Kidney capillary endothelial cell (primary cell): Measurements from ENCODE around the gene PLCB1.

Source experiments
- DNase-seq: peaks from one replicate; pipeline ENCODE4 v3.0.0-alpha.2; 2018; ENCODE audit warnings: low spot score

PLCB1 gene

GRCh38 chr20:8129211-8129976, 2.7 kb upstream of the PLCB1 start:
- DNase-seq: no peak

DNA sequence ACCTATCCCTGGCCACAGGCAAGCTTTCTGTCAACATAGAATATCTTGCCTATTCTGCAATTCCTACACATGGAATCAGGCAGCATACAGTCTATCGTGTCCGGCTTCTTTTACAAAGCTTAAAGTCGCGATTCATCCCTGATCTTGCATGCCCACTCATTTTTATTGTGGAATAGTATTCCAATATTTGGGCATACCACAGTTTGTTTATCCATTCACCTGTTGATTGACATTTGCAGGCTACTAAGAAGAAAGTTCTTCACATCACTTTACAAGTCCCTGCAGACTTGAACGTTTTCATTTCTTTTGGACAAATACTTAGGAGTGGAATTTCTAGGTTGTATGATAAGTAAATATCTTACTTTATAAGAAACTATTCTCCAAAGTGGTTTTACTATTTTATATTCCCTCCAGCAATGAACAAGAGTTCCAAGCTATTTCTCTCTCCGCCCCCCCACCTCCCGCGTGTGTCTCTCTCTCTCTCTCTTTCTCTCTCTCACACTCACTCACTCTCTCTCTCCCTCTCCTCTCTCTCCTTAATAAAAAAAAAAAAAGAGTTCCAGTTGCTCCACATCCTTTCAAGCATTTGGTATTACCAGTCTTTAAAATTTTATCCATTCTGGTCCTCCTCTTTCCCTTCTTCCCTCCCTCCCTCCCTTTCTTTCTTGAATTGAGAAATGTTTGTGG, 1.1 kb upstream of the PLCB1 start:
- no peak for DNase-seq

GRCh38 chr20:8132484-8133309, 631 bp downstream of the PLCB1 start:
- DNase-seq: no peak

- DNase-seq: no peak
Measured at GRCh38 chr20:8133310-8133768, 1.3 kb downstream of the PLCB1 start.

GRCh38 chr20:8133851-8134451, 1.9 kb downstream of the PLCB1 start:
- no peak for DNase-seq

GRCh38 chr20:8139899-8140298, 7.8 kb downstream of the PLCB1 start:
- DNase-seq: no peak

GRCh38 chr20:8143474-8143873, 11.4 kb downstream of the PLCB1 start:
- DNase-seq: no peak

GRCh38 chr20:8144282-8145245, 12.5 kb downstream of the PLCB1 start:
- peak; percentile 59 for DNase-seq

DNA sequence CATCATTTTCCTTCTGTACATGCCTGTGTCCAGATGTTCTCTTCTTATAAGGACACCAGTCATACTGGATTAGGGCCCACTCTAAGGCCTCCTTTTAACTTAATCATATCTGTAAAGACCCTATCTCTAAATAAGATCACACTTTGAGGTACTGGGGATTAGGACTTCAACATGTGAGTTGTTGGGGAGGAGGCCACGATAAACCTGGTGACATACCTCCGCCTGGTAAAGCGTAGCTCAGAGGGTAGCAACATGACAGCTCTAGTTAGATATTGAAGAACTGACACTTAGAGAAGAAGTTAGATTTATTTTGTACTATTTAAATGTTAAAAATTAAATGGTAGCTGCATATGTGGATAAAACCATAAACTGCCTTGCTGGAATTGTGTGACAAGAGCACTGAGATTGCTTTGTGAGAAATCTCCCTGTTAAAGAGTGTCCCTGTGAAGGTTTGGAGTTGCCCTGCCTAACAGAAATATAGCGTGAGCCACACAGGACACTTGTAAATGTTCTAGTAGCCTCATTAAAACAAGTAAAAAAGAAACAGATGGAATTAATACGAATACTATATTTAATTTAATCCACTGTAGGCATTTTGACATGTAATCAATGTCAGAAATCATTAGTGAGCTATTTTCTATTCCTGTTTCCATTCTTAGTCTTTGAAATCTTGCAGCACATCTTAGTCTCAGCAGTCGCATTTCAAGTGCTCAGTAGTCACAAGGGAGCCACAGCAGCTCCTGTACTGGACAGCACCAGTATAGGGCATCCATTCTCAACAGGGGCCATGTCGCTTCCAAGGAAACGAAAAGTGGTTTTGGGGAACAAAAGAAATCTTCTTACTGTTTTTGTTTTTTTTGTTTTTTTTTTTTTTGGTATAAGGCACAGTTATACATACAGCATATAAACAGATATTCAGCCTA, 13.4 kb downstream of the PLCB1 start:
- no peak for DNase-seq

GRCh38 chr20:8147476-8147875, 15.4 kb downstream of the PLCB1 start:
- DNase-seq: no peak

GRCh38 chr20:8148501-8148900, 16.4 kb downstream of the PLCB1 start:
- DNase-seq: peak; percentile 66

DNA sequence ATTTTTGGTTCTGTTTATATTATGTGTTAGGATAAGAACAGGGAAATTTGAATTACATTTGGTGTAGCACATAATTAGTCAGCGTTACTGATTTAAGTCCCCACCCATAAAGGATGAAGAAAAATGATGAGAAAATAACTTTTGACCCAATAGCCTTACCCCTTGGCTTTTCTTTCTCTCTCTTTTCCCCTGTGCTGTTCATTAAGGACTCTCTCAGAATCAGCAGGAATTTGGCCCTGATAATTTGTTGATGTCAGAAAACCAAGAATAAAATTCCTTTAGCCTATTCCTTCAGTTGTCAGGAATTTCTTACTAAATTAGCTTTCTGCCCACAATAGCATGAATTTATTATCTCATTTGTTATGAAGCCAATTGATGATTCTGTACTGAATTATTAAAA, 18.5 kb downstream of the PLCB1 start:
- DNase-seq: no peak

DNA sequence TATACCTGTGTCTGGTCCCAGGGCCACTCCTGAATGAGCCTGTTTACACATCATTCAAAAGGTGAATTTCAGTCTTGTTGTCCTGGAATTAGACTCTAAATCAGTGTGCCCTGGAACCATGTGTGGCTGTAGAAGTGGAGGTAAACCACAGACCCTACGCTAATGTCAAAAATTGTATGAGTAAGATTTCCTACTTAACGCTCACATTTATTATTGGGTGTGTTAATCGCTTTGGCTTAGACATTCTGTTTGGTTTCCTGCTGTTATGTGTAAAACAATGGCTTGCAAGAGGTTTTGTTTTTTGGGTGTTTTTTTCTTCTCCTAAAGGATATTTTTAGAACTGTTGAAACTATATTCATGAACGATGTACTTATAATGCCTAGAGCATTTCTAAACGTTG, 19.3 kb downstream of the PLCB1 start:
- peak; percentile 61 for DNase-seq

GRCh38 chr20:8152183-8152582, 20.1 kb downstream of the PLCB1 start:
- DNase-seq: peak; percentile 59

GRCh38 chr20:8152847-8153246, 20.8 kb downstream of the PLCB1 start:
- no peak for DNase-seq

DNA sequence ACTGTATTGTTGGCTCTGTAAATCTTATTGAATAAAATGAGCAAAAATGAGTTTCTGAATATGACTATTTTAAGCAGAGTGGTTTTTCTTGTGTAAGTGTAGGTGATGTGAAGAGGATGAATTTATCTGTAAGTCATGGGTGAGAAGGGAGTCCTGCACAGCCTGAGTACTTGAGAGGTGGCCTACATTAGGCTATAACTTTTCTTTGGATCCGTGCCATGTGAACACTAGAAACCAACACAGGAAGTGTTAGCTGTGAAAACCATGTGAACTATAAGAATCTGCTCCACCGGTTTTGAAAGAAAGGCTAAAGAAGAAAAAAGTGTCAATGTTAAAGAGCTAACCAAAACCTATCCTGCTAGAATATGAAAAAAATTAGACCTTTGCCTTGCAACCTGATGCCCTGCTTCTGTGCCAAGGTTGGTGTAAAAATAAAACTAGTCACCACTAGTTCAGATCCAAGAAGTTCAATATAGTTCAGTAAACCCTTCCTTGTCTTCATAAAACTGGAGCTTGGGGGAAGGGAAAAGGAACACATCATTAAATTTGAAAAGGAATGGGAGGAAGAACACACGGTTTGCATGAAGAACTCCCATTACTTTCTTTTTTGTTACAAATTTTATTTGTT, 21.3 kb downstream of the PLCB1 start:
- DNase-seq: no peak

DNA sequence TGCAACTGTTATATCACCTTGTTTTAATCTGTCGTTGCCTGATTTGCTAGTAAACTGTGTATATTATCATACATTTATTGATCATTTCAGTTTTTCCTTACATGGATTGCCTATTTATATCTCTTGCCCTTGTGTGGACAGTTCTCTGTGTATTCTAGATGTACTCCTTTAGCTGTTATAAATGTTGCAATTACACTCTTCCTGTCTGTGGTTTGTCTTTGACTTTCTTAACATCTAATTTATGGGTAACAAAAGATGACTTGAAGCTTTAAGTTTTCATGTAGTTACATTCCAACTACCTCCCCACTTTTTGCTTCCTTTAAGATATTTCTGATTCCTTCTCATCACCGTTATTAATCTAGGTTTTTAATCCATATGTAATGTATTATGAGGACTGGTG, 22.6 kb downstream of the PLCB1 start:
- no peak for DNase-seq

- no peak for DNase-seq
Measured at GRCh38 chr20:8155229-8155628, 23.2 kb downstream of the PLCB1 start.

GRCh38 chr20:8155812-8156211, 23.7 kb downstream of the PLCB1 start:
- peak; percentile 68 for DNase-seq
